Peyer's patch (tissue), 4 donors: ENCODE measurements around the gene PLPP3. TPM values are rescaled to one million over a fixed set of nuclear protein-coding genes. Genes with fewer than 3 reads are reported as not detected.

ENCODE experiments used
- DNase-seq, 3 donors: peaks; one replicate each; pipeline ENCODE4 v3.0.0-alpha.2; 2017 to 2019
- H3K27ac ChIP-seq, 4 donors: fragments of 200-600 bp; sonication (generic); one replicate each; pipeline ENCODE4 v1.5.1; 2016 to 2019
- H3K27me3 ChIP-seq, 2 donors: fragments of 200-600 bp; sonication (generic); one replicate each; pipeline ENCODE4 v1.5.1; 2019
- H3K36me3 ChIP-seq, 3 donors: fragments of 200-600 bp; sonication (generic); one replicate each; pipeline ENCODE4 v1.5.1; 2016 to 2019
- H3K4me1 ChIP-seq, 4 donors: fragments of 200-600 bp; sonication (generic); one replicate each; pipeline ENCODE4 v1.5.1; 2016 to 2019
- H3K4me3 ChIP-seq, 4 donors: fragments of 200-600 bp; sonication (generic); 1 replicate in 3 of 4; 2 replicates in 1 of 4; pipeline ENCODE4 v1.5.1; 2016 to 2019; ENCODE audit warnings: mild to moderate bottlenecking in 1 of 4
- H3K9me3 ChIP-seq, 4 donors: fragments of 200-600 bp; sonication (generic); one replicate each; pipeline ENCODE4 v1.5.1; 2016 to 2019; ENCODE audit warnings: mild to moderate bottlenecking in 1 of 4
- CTCF ChIP-seq, 6 experiments: fragments of 450-650 bp in 4 of 6; fragments of 200-600 bp in 2 of 6; sonication (generic) in 1 of 6; IDR thresholded peaks; one replicate each; pipeline ENCODE4 v1.5.1; 2017 to 2019; ENCODE audit warnings: antibody characterized with exemption in 6 of 6, mild to moderate bottlenecking in 3 of 6, moderate library complexity in 1 of 6
- POLR2A ChIP-seq, 2 donors: fragments of 450-650 bp; IDR thresholded peaks; one replicate each; pipeline ENCODE4 v1.5.1; 2017; ENCODE audit warnings: antibody characterized with exemption in 2 of 2, mild to moderate bottlenecking in 2 of 2, moderate library complexity in 2 of 2
- total RNA-seq, 4 donors: library from RNA; depleted of rRNA; stranded (reverse); fragments of >200 nt; gene quantifications; one replicate each; pipeline ENCODE4 v1.1.0, GENCODE V29; 2016

PLPP3 gene
- total RNA-seq, 4 donors from 2014 or later, result 27.0 to 63.7 (median 37.6) TPM

- H3K4me3 ChIP-seq, result no peak overlapping the region
- no peak overlapping the region for H3K27ac ChIP-seq
- peaks cover 0 to 11% (median 0%) of the 10 kb centered on the region in 4 donors for H3K4me1 ChIP-seq
- no peaks in the 10 kb centered on the region for H3K9me3 ChIP-seq
- DNase-seq, result no peak
- no peaks in the 10 kb centered on the region for H3K27me3 ChIP-seq
- TF ChIP-seq POLR2A (IDR thresholded peaks at IDR 0.05) (no peak), CTCF (IDR thresholded peaks at IDR 0.05) (no peak)
- no peaks in the 10 kb centered on the region for H3K36me3 ChIP-seq
Measured at GRCh38 chr1:56557746-56558145, 21.6 kb downstream of the PLPP3 start.

GRCh38 chr1:56555448-56555847 is 23.9 kb downstream of the PLPP3 start:
- Histone ChIP-seq H3K9me3 (no peaks in the 10 kb centered on the region), H3K4me3 (no peak overlapping the region), H3K4me1 (peaks cover 0 to 4% (median 0%) of the 10 kb centered on the region in 4 donors), H3K27me3 (no peaks in the 10 kb centered on the region), H3K27ac (no peak overlapping the region), H3K36me3 (no peaks in the 10 kb centered on the region)
- TF ChIP-seq CTCF (IDR thresholded peaks at IDR 0.05) (no peak), POLR2A (IDR thresholded peaks at IDR 0.05) (no peak)
- no peak for DNase-seq

- H3K4me1 ChIP-seq, result peaks cover 0 to under 1% (median 0%) of the 10 kb centered on the region in 4 donors
- DNase-seq, result no peak
Measured at GRCh38 chr1:56553046-56553445, 26.3 kb downstream of the PLPP3 start.

GRCh38 chr1:56552349-56552748 is 27.0 kb downstream of the PLPP3 start:
- H3K27me3 ChIP-seq, result no peaks in the 10 kb centered on the region
- no peaks in the 10 kb centered on the region for H3K9me3 ChIP-seq
- H3K4me1 ChIP-seq, result peaks cover 0 to 6% (median 0%) of the 10 kb centered on the region in 4 donors
- H3K36me3 ChIP-seq, result no peaks in the 10 kb centered on the region
- no peak for TF ChIP-seq CTCF (IDR thresholded peaks at IDR 0.05)
- TF ChIP-seq POLR2A (IDR thresholded peaks at IDR 0.05), result no peak
- no peak for DNase-seq
- no peak overlapping the region for H3K27ac ChIP-seq
- no peak overlapping the region for H3K4me3 ChIP-seq

More at GRCh38 chr1:56553046-56553445, 26.3 kb downstream of the PLPP3 start:
- no peak for TF ChIP-seq CTCF (IDR thresholded peaks at IDR 0.05)
- no peak for TF ChIP-seq POLR2A (IDR thresholded peaks at IDR 0.05)
- H3K27me3 ChIP-seq, result no peaks in the 10 kb centered on the region
- no peaks in the 10 kb centered on the region for H3K9me3 ChIP-seq
- no peak overlapping the region for H3K27ac ChIP-seq
- no peak overlapping the region for H3K4me3 ChIP-seq
- no peaks in the 10 kb centered on the region for H3K36me3 ChIP-seq

GRCh38 chr1:56551691-56552090 is 27.7 kb downstream of the PLPP3 start:
- no peaks in the 10 kb centered on the region for H3K36me3 ChIP-seq
- no peak for DNase-seq
- no peak overlapping the region for H3K4me3 ChIP-seq
- peaks cover 0 to 6% (median 0%) of the 10 kb centered on the region in 4 donors for H3K4me1 ChIP-seq
- no peaks in the 10 kb centered on the region for H3K9me3 ChIP-seq
- no peak overlapping the region for H3K27ac ChIP-seq
- TF ChIP-seq POLR2A (IDR thresholded peaks at IDR 0.05), result no peak
- TF ChIP-seq CTCF (IDR thresholded peaks at IDR 0.05), result no peak
- H3K27me3 ChIP-seq, result no peaks in the 10 kb centered on the region

- Histone ChIP-seq H3K9me3 (no peaks in the 10 kb centered on the region), H3K4me3 (no peak overlapping the region), H3K36me3 (no peaks in the 10 kb centered on the region), H3K4me1 (peaks cover 0 to 6% (median 2%) of the 10 kb centered on the region in 4 donors), H3K27ac (no peak overlapping the region), H3K27me3 (no peaks in the 10 kb centered on the region)
- no peak for TF ChIP-seq CTCF (IDR thresholded peaks at IDR 0.05)
- no peak for TF ChIP-seq POLR2A (IDR thresholded peaks at IDR 0.05)
- no peak for DNase-seq
Measured at GRCh38 chr1:56550859-56551188, 28.5 kb downstream of the PLPP3 start.
